22Rv1 (cell line): ENCODE measurements around the gene BBS10.

Experiments used
- ZFX ChIP-seq: fragments of 450-650 bp; IDR thresholded peaks from 2 replicates; pipeline ENCODE4 v1.6.1; 2017; ENCODE audit warnings: antibody characterized with exemption, borderline replicate concordance
- TF ChIP-seq, protein P1 (sequence below): fragments of 450-650 bp; IDR thresholded peaks from 2 replicates; pipeline ENCODE4 v1.5.1; 2017; ENCODE audit warnings: mild to moderate bottlenecking

DNA sequence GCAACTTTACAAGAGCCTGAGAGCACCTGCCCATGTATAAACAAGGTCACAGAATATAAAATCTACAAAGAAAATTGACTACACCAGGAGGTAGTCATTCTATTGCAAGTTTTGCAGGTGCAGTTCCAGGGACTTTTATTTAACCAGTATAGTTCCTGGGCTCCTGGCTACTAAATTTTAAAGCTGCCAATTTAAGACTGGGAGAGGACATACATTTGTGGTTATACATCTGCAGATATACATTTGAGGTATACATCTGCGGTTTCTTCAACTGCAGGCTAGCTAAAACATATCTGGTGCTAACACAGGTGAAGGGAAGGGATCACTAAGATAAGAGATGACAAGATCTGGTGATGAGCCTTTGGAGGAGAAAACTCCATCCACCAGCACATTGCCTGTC, 30.2 kb downstream of the BBS10 start:
- TF ChIP-seq, protein P1, sequence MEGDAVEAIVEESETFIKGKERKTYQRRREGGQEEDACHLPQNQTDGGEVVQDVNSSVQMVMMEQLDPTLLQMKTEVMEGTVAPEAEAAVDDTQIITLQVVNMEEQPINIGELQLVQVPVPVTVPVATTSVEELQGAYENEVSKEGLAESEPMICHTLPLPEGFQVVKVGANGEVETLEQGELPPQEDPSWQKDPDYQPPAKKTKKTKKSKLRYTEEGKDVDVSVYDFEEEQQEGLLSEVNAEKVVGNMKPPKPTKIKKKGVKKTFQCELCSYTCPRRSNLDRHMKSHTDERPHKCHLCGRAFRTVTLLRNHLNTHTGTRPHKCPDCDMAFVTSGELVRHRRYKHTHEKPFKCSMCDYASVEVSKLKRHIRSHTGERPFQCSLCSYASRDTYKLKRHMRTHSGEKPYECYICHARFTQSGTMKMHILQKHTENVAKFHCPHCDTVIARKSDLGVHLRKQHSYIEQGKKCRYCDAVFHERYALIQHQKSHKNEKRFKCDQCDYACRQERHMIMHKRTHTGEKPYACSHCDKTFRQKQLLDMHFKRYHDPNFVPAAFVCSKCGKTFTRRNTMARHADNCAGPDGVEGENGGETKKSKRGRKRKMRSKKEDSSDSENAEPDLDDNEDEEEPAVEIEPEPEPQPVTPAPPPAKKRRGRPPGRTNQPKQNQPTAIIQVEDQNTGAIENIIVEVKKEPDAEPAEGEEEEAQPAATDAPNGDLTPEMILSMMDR, result no peak
- no peak for TF ChIP-seq ZFX
